Adrenal gland (tissue), 12 donors: Measurements from ENCODE around the gene PPP1R3E. TPM values are rescaled to one million over a fixed set of nuclear protein-coding genes. Genes with fewer than 3 reads are reported as not detected.
A peak's percentile ranks its signal among the peaks of the same experiment; 100 is the strongest.

Experiments
- DNase-seq, 7 donors: peaks; one replicate each; pipeline ENCODE4 v3.0.0-alpha.2; 2019 to 2020
- H3K27ac ChIP-seq, 5 donors: fragments of 200-600 bp; sonication (generic) in 4 of 5; 1 replicate in 3 of 5; 2 replicates in 2 of 5; pipeline versions ENCODE4 v1.5.1 to v1.8.0; 2016 to 2020; ENCODE audit warnings: mild to moderate bottlenecking in 1 of 5
- H3K27me3 ChIP-seq: fragments of 200-600 bp; 2 replicates; pipeline ENCODE4 v1.8.0; 2021
- H3K36me3 ChIP-seq, 2 donors: fragments of 200-600 bp; replicated peaks in 1 of 2; 1 replicate in 1 of 2; 2 replicates in 1 of 2; pipeline versions ENCODE4 v1.5.1 to v1.8.0; 2018 to 2022
- H3K4me1 ChIP-seq, 2 donors: fragments of 200-600 bp; replicated peaks in 1 of 2; 1 replicate in 1 of 2; 2 replicates in 1 of 2; pipeline versions ENCODE4 v1.5.1 to v1.8.0; 2018 to 2021
- H3K4me3 ChIP-seq, 4 donors: fragments of 200-600 bp; sonication (generic) in 3 of 4; one replicate each; pipeline ENCODE4 v1.5.1; 2016 to 2018
- H3K9me3 ChIP-seq, 3 donors: fragments of 200-600 bp; sonication (generic) in 1 of 3; replicated peaks in 1 of 3; 1 replicate in 2 of 3; 2 replicates in 1 of 3; pipeline versions ENCODE4 v1.5.1 to v1.8.0; 2016 to 2021
- CTCF ChIP-seq, 6 experiments: fragments of 450-650 bp in 4 of 6; fragments of 200-600 bp in 2 of 6; sonication (generic) in 1 of 6; IDR thresholded peaks; 1 replicate in 5 of 6; 2 replicates in 1 of 6; pipeline versions ENCODE4 v1.5.1 to v1.8.0; 2016 to 2021; ENCODE audit warnings: antibody characterized with exemption in 6 of 6, mild to moderate bottlenecking in 2 of 6, moderate library complexity in 1 of 6
- POLR2A ChIP-seq, 2 donors: fragments of 450-650 bp; IDR thresholded peaks; one replicate each; pipeline ENCODE4 v1.6.1; 2017; ENCODE audit warnings: antibody characterized with exemption in 2 of 2, mild to moderate bottlenecking in 2 of 2, moderate library complexity in 1 of 2
- WGBS, 4 donors: extraction: QIAGEN DNeasy Blood & Tissue Kit in 2 of 4; methylation state at CpG; one replicate each; pipeline versions ENCODE4 v1.1.5 to v1.1.7; 2013 to 2017; 5-methylcytosine and 5-hydroxymethylcytosine counted together
- intact Hi-C, 2 donors: fragments of 100-400 bp; cut with DNase I; formaldehyde crosslinking; loops; one replicate each; pipeline versions ENCODE4 v1.14.1 to v1.15.0; 2022 to 2023
- polyA plus RNA-seq, 3 donors: library from polyadenylated mRNA; stranded (reverse); fragments of 200-250 nt in 2 of 3; fragments of 350-450 nt in 1 of 3; fragmentation: Illumina TruSeq in 1 of 3; extraction: RNeasy Lipid Tissue Mini Kit (QIAGEN cat#74804) in 1 of 3; gene quantifications; one replicate each; pipeline ENCODE4 v1.2.3, GENCODE V29; 2013 to 2014
- total RNA-seq, 9 donors: library from RNA; depleted of rRNA in 4 of 9; stranded (reverse); fragments of >200 nt in 4 of 9; fragments of 120-200 nt in 1 of 9; fragmentation: NEBNext Ultra II Directional in 1 of 9; extraction: Animal tissue kit (Norgen Biotek cat#: 25700) in 1 of 9; gene quantifications; one replicate each; pipeline versions ENCODE4 v1.1.0 to v1.2.4, GENCODE V29; 2013 to 2023
- donor health status: healthy with polysubstance abuse.
- donor health status: Bipolar disorder and iron deficiency.
- donor health status: DM: yes; HTN: yes; CAD: no.
- donor health status: DM: no; HTN: no; CAD: no.
- donor health status: DM: no; HTN: no; CAD: no.
- donor health status: DM: yes; HTN: yes; CAD: no.

PPP1R3E gene
- total and polyA plus RNA-seq, 12 donors, result 2.2 to 82.8 (median 13.4) TPM

GRCh38 chr14:23321572-23322547, 19.2 kb upstream of the PPP1R3E start:
- WGBS, 4 donors, result 0 to 1% (median 1%) methylated on average over 18 to 64 of the region's 64 CpGs
- peak; percentile 43 to 74 (median 59) for DNase-seq
- H3K27me3 ChIP-seq, result no peaks in the 10 kb centered on the region
- TF ChIP-seq POLR2A (IDR thresholded peaks at IDR 0.05), result peak; percentile 0 to 79
- peak in 1 of 6 experiments; percentile 7 for TF ChIP-seq CTCF (IDR thresholded peaks at IDR 0.05)
- H3K36me3 ChIP-seq, result peaks cover 0 to 27% of the 10 kb centered on the region in 2 donors
- H3K4me1 ChIP-seq, result peaks cover 16 to 26% of the 10 kb centered on the region in 2 donors
- peak overlapping the region in 3 of 4 donors; percentile 19 to 86 (median 72) for H3K4me3 ChIP-seq
- intact Hi-C loops, result loop anchor here in 1 of 2 donors (10.0 kb wide), 2 partner anchors 57 to 243 kb away; partner anchors contain the start of gene AP1G2
- peak overlapping the region; percentile 40 to 99 (median 90) for H3K27ac ChIP-seq
- H3K9me3 ChIP-seq, result no peaks in the 10 kb centered on the region

GRCh38 chr14:23320584-23321571, 18.2 kb upstream of the PPP1R3E start, which contains the start of gene PABPN1:
TSS of gene PABPN1 (plus strand) at chr14:23321457. CDS start at chr14:23321470, 13 bp downstream.
- peak within 1 kb of the TSS; percentile 76 to 99 (median 90) for H3K27ac ChIP-seq
- TF ChIP-seq POLR2A (IDR thresholded peaks at IDR 0.05) (peak; percentile 63 to 87), CTCF (IDR thresholded peaks at IDR 0.05) (no peak)
- peak; percentile 99 to 100 (median 100) for DNase-seq
- peaks cover 0 to 27% of the 10 kb centered on the region in 2 donors for H3K36me3 ChIP-seq
- H3K9me3 ChIP-seq, result no peaks in the 10 kb centered on the region
- H3K4me3 ChIP-seq, result peak within 1 kb of the TSS in 3 of 4 donors; percentile 19 to 86 (median 72)
- 3 to 70% (median 9%) methylated on average over 4 to 63 of the region's 63 CpGs for WGBS, 4 donors
- no peaks in the 10 kb centered on the region for H3K27me3 ChIP-seq
- intact Hi-C loops, result loop anchor here in 1 of 2 donors (10.0 kb wide), 2 partner anchors 56 to 244 kb away; partner anchors contain the start of gene AP1G2
- peaks cover 19 to 30% of the 10 kb centered on the region in 2 donors for H3K4me1 ChIP-seq

- Histone ChIP-seq H3K27ac (peak overlapping the region; percentile 76 to 95 (median 90)), H3K9me3 (no peaks in the 10 kb centered on the region), H3K27me3 (no peaks in the 10 kb centered on the region), H3K4me3 (peak overlapping the region in 2 of 4 donors; percentile 15 to 33), H3K4me1 (peaks cover 19 to 30% of the 10 kb centered on the region in 2 donors), H3K36me3 (peaks cover 0 to 21% of the 10 kb centered on the region in 2 donors)
- 77 to 91% (median 87%) methylated on average over 17 of the region's 17 CpGs for WGBS, 4 donors
- TF ChIP-seq CTCF (IDR thresholded peaks at IDR 0.05) (no peak), POLR2A (IDR thresholded peaks at IDR 0.05) (no peak)
- DNase-seq, result peak in 1 of 7 donors; percentile 74
- intact Hi-C loops, result loop anchor here in 1 of 2 donors (10.0 kb wide), 2 partner anchors 55 to 245 kb away; partner anchors contain the start of gene AP1G2
Observed at GRCh38 chr14:23319746-23320583, 17.3 kb upstream of the PPP1R3E start.
